ENCODE data around the gene WARS2.
"Not testable (repeated sequence)": the region's sequence is repeated elsewhere in the genome, so short reads cannot be mapped to it uniquely, and the experiment has no call there.

WARS2 gene

GRCh38 chr1:119139857-119140176 lies 636 bp downstream of the WARS2 start:
- no peak for DNase-seq (ENCODE audit: low read depth in 2 of 2)

GRCh38 chr1:119139403-119139802 lies 1.1 kb downstream of the WARS2 start:
- DNase-seq (ENCODE audit: low read depth in 2 of 2): peak in 1 of 2 donors; percentile 26

GRCh38 chr1:119136401-119136800 lies 4.1 kb downstream of the WARS2 start:
- no peak for DNase-seq (ENCODE audit: low read depth in 2 of 2)

- DNase-seq (ENCODE audit: low read depth in 2 of 2): no peak
Observed at GRCh38 chr1:119133987-119134386, 6.5 kb downstream of the WARS2 start.

- DNase-seq (ENCODE audit: low read depth in 2 of 2): no peak
Observed at GRCh38 chr1:119132179-119132578, 8.3 kb downstream of the WARS2 start.

- DNase-seq (ENCODE audit: low read depth in 2 of 2): no peak
Observed at GRCh38 chr1:119125874-119126273, 14.6 kb downstream of the WARS2 start.

- no peak for DNase-seq (ENCODE audit: low read depth in 2 of 2)
Observed at GRCh38 chr1:119124764-119125163, 15.7 kb downstream of the WARS2 start.

GRCh38 chr1:119121872-119122271 lies 18.6 kb downstream of the WARS2 start:
- not testable (repeated sequence) for DNase-seq (ENCODE audit: low read depth in 2 of 2)

- DNase-seq (ENCODE audit: low read depth in 2 of 2): no peak
Observed at GRCh38 chr1:119116725-119117124, 23.7 kb downstream of the WARS2 start.

- DNase-seq (ENCODE audit: low read depth in 2 of 2): no peak
Observed at GRCh38 chr1:119115736-119116135, 24.7 kb downstream of the WARS2 start.

GRCh38 chr1:119115311-119115710 lies 25.1 kb downstream of the WARS2 start:
- no peak for DNase-seq (ENCODE audit: low read depth in 2 of 2)

GRCh38 chr1:119114786-119115185 lies 25.7 kb downstream of the WARS2 start:
- DNase-seq (ENCODE audit: low read depth in 2 of 2): no peak

GRCh38 chr1:119112791-119113190 lies 27.7 kb downstream of the WARS2 start:
- DNase-seq (ENCODE audit: low read depth in 2 of 2): no peak

GRCh38 chr1:119112244-119112643 lies 28.2 kb downstream of the WARS2 start:
- no peak for DNase-seq (ENCODE audit: low read depth in 2 of 2)

GRCh38 chr1:119108988-119109387 lies 31.5 kb downstream of the WARS2 start:
- DNase-seq (ENCODE audit: low read depth in 2 of 2): no peak

GRCh38 chr1:119103764-119104163 lies 36.7 kb downstream of the WARS2 start:
- DNase-seq (ENCODE audit: low read depth in 2 of 2): no peak

GRCh38 chr1:119102051-119102450 lies 38.4 kb downstream of the WARS2 start:
- no peak for DNase-seq (ENCODE audit: low read depth in 2 of 2)

- DNase-seq (ENCODE audit: low read depth in 2 of 2): no peak
Observed at GRCh38 chr1:119101563-119101962, 38.9 kb downstream of the WARS2 start.

GRCh38 chr1:119099775-119100174 lies 40.7 kb downstream of the WARS2 start:
- DNase-seq (ENCODE audit: low read depth in 2 of 2): no peak

GRCh38 chr1:119097380-119097779 lies 43.1 kb downstream of the WARS2 start:
- DNase-seq (ENCODE audit: low read depth in 2 of 2): no peak

- no peak for DNase-seq (ENCODE audit: low read depth in 2 of 2)
Observed at GRCh38 chr1:119093721-119094120, 46.7 kb downstream of the WARS2 start.

- DNase-seq (ENCODE audit: low read depth in 2 of 2): no peak
Observed at GRCh38 chr1:119091618-119092017, 48.8 kb downstream of the WARS2 start.

- DNase-seq (ENCODE audit: low read depth in 2 of 2): no peak
Observed at GRCh38 chr1:119090250-119090649, 50.2 kb downstream of the WARS2 start.

GRCh38 chr1:119086830-119087229 lies 53.6 kb downstream of the WARS2 start:
- DNase-seq (ENCODE audit: low read depth in 2 of 2): no peak

GRCh38 chr1:119084798-119085197 lies 55.7 kb downstream of the WARS2 start:
- no peak for DNase-seq (ENCODE audit: low read depth in 2 of 2)

Data from stimulated activated CD8-positive, alpha-beta memory T cell treated with anti-CD3 and anti-CD28 coated beads, Interleukin-7, amount 100 ng/mL, for 4 hours (primary cell).